PC-3 (cell line): ENCODE measurements around the gene KIAA1549. TPM values are rescaled to one million over a fixed set of nuclear protein-coding genes. Genes with fewer than 3 reads are reported as not detected.

Experiments used
- ATAC-seq: fragments of 200-7000 bp; cut with Tn5 transposase; 2 replicates; pipeline ENCODE4 v1.9.1; 2020; ENCODE audit warnings: mild to moderate bottlenecking, moderate library complexity
- BruUV-seq: library from RNA; stranded (reverse); fragments of 400-500 nt; replicated peaks from 2 replicates; lab custom pipeline; 2021; lab: Mats Ljungman, UMichigan
- CTCF ChIA-PET: fragments of 300-600 bp; sonication (Branson Sonifier 250); formaldehyde crosslinking; loops from one replicate; lab custom pipeline; 2022; ENCODE audit warnings: antibody characterized with exemption; lab: Charles Lee
- POLR2A ChIA-PET: fragments of 300-600 bp; sonication (Branson Sonifier 250); formaldehyde crosslinking; loops from one replicate; lab custom pipeline; 2022; ENCODE audit warnings: antibody characterized with exemption; ENCODE audit not compliant: unreplicated experiment; lab: Charles Lee
- DNase-seq: peaks from one replicate; pipeline ENCODE4 v3.0.0-alpha.2; 2015
- H2AFZ ChIP-seq: fragments of 300-600 bp; sonication (generic); 2 replicates; pipeline ENCODE4 v1.6.0; 2016; ENCODE audit warnings: antibody characterized with exemption, low read length
- H3F3A ChIP-seq: fragments of 300-600 bp; sonication (generic); one replicate; pipeline ENCODE4 v1.6.0; 2017; ENCODE audit warnings: antibody characterized with exemption, low read length, control low read depth, mild to moderate bottlenecking; ENCODE audit not compliant: unreplicated experiment
- H3K27ac ChIP-seq: fragments of 300-600 bp; sonication (generic); 2 replicates; pipeline ENCODE4 v1.5.1; 2016; ENCODE audit warnings: mild to moderate bottlenecking, low read length
- H3K27me3 ChIP-seq: fragments of 300-600 bp; sonication (generic); 2 replicates; pipeline ENCODE4 v1.6.1; 2016; ENCODE audit warnings: low read length, mixed read lengths
- H3K36me3 ChIP-seq: fragments of 300-600 bp; sonication (generic); 2 replicates; pipeline ENCODE4 v1.6.1; 2016; ENCODE audit warnings: low read depth, mixed run types, low read length, mixed read lengths
- H3K4me1 ChIP-seq: fragments of 300-600 bp; sonication (generic); 2 replicates; pipeline ENCODE4 v1.5.1; 2016; ENCODE audit warnings: low read length; ENCODE audit not compliant: insufficient read depth
- H3K4me2 ChIP-seq: fragments of 300-600 bp; sonication (generic); 2 replicates; pipeline ENCODE4 v1.6.0; 2016; ENCODE audit warnings: low read length
- H3K4me3 ChIP-seq: fragments of 300-600 bp; sonication (generic); 2 replicates; pipeline ENCODE4 v1.5.1; 2016; ENCODE audit warnings: mild to moderate bottlenecking, low read length, mixed read lengths
- H3K79me2 ChIP-seq: fragments of 300-600 bp; sonication (generic); 2 replicates; pipeline ENCODE4 v1.6.1; 2017; ENCODE audit warnings: low read length, mixed read lengths
- H3K9ac ChIP-seq: fragments of 300-600 bp; sonication (generic); 2 replicates; pipeline ENCODE4 v1.6.0; 2016; ENCODE audit warnings: mild to moderate bottlenecking, low read length
- H3K9me2 ChIP-seq: fragments of 300-600 bp; sonication (generic); replicated peaks from 2 replicates; pipeline ENCODE4 v1.6.1; 2016; ENCODE audit warnings: mixed run types, low read length, mixed read lengths
- H3K9me3 ChIP-seq: fragments of 300-600 bp; sonication (generic); 2 replicates; pipeline ENCODE4 v1.6.1; 2016; ENCODE audit warnings: low read length, mixed read lengths
- H4K20me1 ChIP-seq: fragments of 300-600 bp; sonication (generic); 2 replicates; pipeline ENCODE4 v1.6.1; 2016; ENCODE audit warnings: low read length, mixed read lengths
- EZH2 ChIP-seq: fragments of 300-600 bp; sonication (generic); IDR thresholded peaks from one replicate; pipeline ENCODE4 v1.6.1; 2017; ENCODE audit warnings: antibody characterized with exemption, mild to moderate bottlenecking, low read length; ENCODE audit not compliant: unreplicated experiment
- EZH2phosphoT487 ChIP-seq: fragments of 300-600 bp; sonication (generic); IDR thresholded peaks from 2 replicates; pipeline ENCODE4 v1.6.1; 2018; ENCODE audit warnings: mild to moderate bottlenecking, antibody characterized with exemption, low read length, borderline replicate concordance
- intact Hi-C: fragments of 100-400 bp; cut with micrococcal nuclease; formaldehyde crosslinking; loops from 2 replicates; pipeline ENCODE4 v1.9.0; 2023
- total RNA-seq: library from RNA; depleted of rRNA; stranded (reverse); fragments of >200 nt; gene quantifications from 2 replicates; pipeline ENCODE4 v1.2.3, GENCODE V29; 2014
- TF ChIP-seq, protein P1 (sequence below): fragments of 300-600 bp; sonication (generic); conservative IDR thresholded peaks from 2 replicates; pipeline ENCODE4 v1.5.1; 2017; ENCODE audit warnings: antibody characterized with exemption, low read depth, mild to moderate bottlenecking, low read length

Gene KIAA1549
- total RNA-seq, 1 experiment from 2014 or later = 8.2 TPM

DNA sequence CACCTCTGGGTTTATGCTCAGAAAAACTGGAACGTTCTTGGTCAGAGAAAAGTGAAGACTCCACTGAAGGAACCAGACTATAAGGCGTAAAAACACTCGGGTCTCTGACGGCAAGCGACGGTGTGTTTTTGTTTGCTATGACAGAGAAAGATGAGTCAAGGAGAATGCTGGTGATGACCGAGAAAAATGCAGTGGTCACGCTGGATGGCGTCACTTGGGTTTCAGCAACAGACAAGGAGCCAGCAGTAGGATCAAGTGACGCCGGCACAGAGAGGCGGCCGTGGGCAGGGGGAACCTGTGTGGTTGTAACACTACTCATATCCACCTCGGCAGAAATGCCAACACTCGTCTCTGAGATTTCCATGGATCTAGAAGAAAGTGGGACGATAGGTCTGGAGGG is 63.4 kb downstream of the KIAA1549 start:
- Histone ChIP-seq H3F3A (no peaks in the 10 kb centered on the region), H3K9me2 (no peaks in the 10 kb centered on the region), H3K4me3 (no peak overlapping the region), H4K20me1 (no peaks in the 10 kb centered on the region), H2AFZ (no peak overlapping the region), H3K9me3 (no peaks in the 10 kb centered on the region), H3K4me2 (no peak overlapping the region), H3K27me3 (no peaks in the 10 kb centered on the region), H3K36me3 (peaks cover 31% of the 10 kb centered on the region), H3K79me2 (peaks cover 47% of the 10 kb centered on the region), H3K4me1 (peaks cover 19% of the 10 kb centered on the region), H3K9ac (no peak overlapping the region), H3K27ac (no peak overlapping the region)
- TF ChIP-seq, protein P1, sequence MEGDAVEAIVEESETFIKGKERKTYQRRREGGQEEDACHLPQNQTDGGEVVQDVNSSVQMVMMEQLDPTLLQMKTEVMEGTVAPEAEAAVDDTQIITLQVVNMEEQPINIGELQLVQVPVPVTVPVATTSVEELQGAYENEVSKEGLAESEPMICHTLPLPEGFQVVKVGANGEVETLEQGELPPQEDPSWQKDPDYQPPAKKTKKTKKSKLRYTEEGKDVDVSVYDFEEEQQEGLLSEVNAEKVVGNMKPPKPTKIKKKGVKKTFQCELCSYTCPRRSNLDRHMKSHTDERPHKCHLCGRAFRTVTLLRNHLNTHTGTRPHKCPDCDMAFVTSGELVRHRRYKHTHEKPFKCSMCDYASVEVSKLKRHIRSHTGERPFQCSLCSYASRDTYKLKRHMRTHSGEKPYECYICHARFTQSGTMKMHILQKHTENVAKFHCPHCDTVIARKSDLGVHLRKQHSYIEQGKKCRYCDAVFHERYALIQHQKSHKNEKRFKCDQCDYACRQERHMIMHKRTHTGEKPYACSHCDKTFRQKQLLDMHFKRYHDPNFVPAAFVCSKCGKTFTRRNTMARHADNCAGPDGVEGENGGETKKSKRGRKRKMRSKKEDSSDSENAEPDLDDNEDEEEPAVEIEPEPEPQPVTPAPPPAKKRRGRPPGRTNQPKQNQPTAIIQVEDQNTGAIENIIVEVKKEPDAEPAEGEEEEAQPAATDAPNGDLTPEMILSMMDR = no peak
- TF ChIP-seq EZH2 (no peak), EZH2phosphoT487 (no peak)
- BruUV-seq = no TSS peak
- intact Hi-C loops = loop anchor here (2.0 kb wide), 1 partner anchor 17 kb away; no protein-coding TSS in a partner anchor
- ChIA-PET POLR2A (no interaction called here), CTCF (no interaction called here)
- DNase-seq (no peak), ATAC-seq (no peak)

DNA sequence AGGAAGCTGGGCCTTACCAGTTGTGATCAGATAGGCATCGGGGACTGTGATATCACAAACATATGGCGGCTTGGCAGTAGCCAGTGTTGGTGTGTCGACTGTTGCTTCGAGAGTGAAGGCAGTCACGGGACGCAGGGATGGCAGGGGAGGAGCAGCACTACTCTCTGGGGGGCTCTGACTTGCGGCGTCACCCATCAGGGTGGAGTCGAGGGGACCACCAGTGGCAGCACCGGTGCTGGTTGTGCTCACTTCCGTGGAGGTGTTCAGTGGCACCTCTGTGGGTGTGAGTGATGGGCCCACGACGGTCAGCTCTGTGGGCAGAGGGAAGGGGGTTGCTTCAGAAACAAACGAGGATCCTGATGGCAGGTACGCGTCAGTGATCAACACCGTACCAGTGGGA is 64.5 kb downstream of the KIAA1549 start:
- H3K9me3 ChIP-seq = no peaks in the 10 kb centered on the region
- no peak overlapping the region for H2AFZ ChIP-seq
- H3K9me2 ChIP-seq = no peaks in the 10 kb centered on the region
- H3K4me2 ChIP-seq = no peak overlapping the region
- H3K79me2 ChIP-seq = peaks cover 43% of the 10 kb centered on the region
- ChIA-PET CTCF (no interaction called here), POLR2A (no interaction called here)
- no TSS peak for BruUV-seq
- intact Hi-C loops = no loop called here
- peaks cover 31% of the 10 kb centered on the region for H3K36me3 ChIP-seq
- ATAC-seq (no peak), DNase-seq (no peak)
- no peak overlapping the region for H3K9ac ChIP-seq
- TF ChIP-seq EZH2 = no peak
- TF ChIP-seq EZH2phosphoT487 = no peak
- TF ChIP-seq, protein P1 = no peak
- H4K20me1 ChIP-seq = no peaks in the 10 kb centered on the region
- H3K27ac ChIP-seq = no peak overlapping the region
- no peaks in the 10 kb centered on the region for H3F3A ChIP-seq
- no peak overlapping the region for H3K4me3 ChIP-seq
- peaks cover 19% of the 10 kb centered on the region for H3K4me1 ChIP-seq
- no peaks in the 10 kb centered on the region for H3K27me3 ChIP-seq

DNA sequence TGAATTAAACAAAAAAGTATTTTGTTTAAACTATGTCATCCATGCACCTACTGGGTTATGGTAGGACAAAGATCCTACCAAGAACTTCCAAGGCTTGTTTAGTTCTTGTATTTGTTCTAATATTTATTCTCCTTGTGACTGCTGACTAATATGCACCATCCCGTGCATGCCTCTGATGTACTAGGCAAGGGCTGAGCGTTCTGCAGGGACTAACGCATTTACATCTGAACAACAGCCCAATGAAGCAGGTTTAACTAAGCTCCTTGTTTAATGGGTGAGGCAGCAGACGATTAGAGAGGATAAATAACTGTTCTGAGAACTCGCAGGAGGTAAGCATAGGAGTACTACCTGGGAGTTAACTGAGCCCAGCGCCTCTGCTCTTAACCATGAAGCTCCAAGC is 64.9 kb downstream of the KIAA1549 start:
- no peaks in the 10 kb centered on the region for H3F3A ChIP-seq
- POLR2A ChIA-PET = no interaction called here
- H3K4me2 ChIP-seq = no peak overlapping the region
- no peak overlapping the region for H3K27ac ChIP-seq
- H3K9ac ChIP-seq = no peak overlapping the region
- BruUV-seq = no TSS peak
- no peaks in the 10 kb centered on the region for H4K20me1 ChIP-seq
- CTCF ChIA-PET = no interaction called here
- H3K4me3 ChIP-seq = no peak overlapping the region
- no peak for TF ChIP-seq EZH2
- TF ChIP-seq EZH2phosphoT487 = no peak
- TF ChIP-seq, protein P1 = no peak
- no peaks in the 10 kb centered on the region for H3K27me3 ChIP-seq
- ATAC-seq (no peak), DNase-seq (no peak)
- intact Hi-C loops = no loop called here
- no peaks in the 10 kb centered on the region for H3K9me3 ChIP-seq
- peaks cover 41% of the 10 kb centered on the region for H3K79me2 ChIP-seq
- peaks cover 31% of the 10 kb centered on the region for H3K36me3 ChIP-seq
- H3K9me2 ChIP-seq = no peaks in the 10 kb centered on the region
- peaks cover 19% of the 10 kb centered on the region for H3K4me1 ChIP-seq
- no peak overlapping the region for H2AFZ ChIP-seq
